NCI-H446 (cell line): ENCODE measurements around the gene PPP4R3A.
"Not testable (repeated sequence)": the region's sequence is repeated elsewhere in the genome, so short reads cannot be mapped to it uniquely, and the experiment has no call there.

Source experiments
- DNase-seq, 2 experiments: peaks; one replicate each; lab custom pipeline; 2025; lab: John Stamatoyannopoulos, UW

The PPP4R3A gene

DNA sequence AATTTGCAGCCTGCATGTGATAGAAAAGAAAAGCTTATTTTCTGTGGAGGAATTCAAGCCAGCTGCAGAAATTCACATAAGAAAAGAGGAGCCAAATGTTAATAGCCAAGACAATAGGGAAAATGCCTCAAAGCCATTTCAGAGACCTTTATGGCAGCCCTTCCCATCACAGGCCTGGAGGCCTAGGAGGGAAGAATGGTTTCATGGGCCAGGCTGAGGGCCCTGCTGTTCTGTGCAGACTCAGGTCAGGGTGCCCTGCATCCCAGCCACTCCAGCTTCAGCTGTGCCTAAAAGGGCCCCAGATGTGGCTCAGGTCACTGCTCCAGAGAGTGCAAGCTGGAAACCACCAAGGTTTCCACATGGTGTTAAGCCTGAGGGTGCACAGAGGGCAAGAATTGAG, 71.3 kb downstream of the PPP4R3A start:
- no peak for DNase-seq

- DNase-seq = not testable (repeated sequence)
Observed at GRCh38 chr14:91436266-91436665, 73.8 kb downstream of the PPP4R3A start.

DNA sequence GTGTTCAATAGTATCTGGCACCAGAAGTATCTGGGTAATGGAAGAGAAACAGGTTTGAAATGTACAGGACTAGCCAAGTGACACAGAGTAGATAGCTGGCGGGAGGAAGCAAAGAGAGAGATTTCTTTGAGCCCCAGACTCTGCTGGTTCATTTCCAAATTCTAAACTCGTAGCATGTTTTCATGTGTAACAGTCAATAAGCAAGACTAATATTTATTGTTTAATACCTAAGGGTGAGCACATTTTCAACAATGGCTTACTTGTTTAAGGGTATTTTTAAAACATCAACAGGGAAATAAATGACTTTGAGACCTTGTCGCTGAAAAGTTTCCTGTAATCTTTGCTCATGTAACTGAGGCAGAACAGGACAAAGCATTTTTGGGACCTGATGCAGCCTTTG, 80.7 kb downstream of the PPP4R3A start:
- DNase-seq = peak in 1 of 2 experiments; percentile 13

DNA sequence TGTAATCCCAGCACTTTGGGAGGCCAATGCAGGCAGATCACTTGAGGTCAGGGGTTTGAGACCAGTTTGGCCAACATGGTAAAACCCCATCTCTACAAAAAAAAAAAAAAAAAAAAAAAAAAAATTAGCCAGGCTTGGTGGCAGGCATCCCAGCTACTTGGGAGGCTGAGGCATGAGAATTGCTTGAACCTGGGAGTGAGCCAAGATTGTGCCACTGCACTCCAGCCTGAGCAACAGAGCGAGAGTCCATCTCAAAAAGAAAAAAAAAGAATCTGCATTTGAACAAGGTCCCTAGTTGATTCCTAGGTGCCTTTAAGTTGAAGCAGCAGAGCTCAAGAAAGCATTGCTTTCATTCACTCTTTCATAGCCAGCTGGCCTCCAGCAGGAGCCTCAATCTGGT, 81.2 kb downstream of the PPP4R3A start:
- peak; percentile 25 to 55 for DNase-seq

GRCh38 chr14:91425531-91425944, 84.6 kb downstream of the PPP4R3A start:
- not testable (repeated sequence) for DNase-seq

- DNase-seq = no peak
Observed at GRCh38 chr14:91424813-91425530, 85.1 kb downstream of the PPP4R3A start.

GRCh38 chr14:91420686-91421085, 89.4 kb downstream of the PPP4R3A start:
- no peak for DNase-seq

DNA sequence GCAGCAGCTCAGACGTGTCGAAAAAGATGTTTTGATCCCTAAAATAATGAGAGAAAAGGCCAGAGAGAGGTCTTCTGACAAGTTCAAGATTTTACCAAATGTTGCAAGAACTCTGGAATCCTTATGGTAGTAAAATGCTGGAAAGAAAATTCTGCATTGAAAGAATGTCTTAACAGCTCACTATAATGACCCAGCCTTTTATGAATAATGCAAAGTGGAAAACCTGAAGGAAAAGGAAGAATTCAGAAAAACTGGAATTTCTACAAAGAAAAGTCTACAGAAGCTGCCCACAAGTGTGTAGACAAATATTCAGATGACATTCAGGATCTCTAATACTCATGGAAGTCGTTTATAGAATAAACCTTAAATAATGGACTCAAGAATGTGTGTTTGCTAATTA, 90.7 kb downstream of the PPP4R3A start:
- DNase-seq = no peak

GRCh38 chr14:91419044-91419397, 91.1 kb downstream of the PPP4R3A start:
- DNase-seq = no peak

DNA sequence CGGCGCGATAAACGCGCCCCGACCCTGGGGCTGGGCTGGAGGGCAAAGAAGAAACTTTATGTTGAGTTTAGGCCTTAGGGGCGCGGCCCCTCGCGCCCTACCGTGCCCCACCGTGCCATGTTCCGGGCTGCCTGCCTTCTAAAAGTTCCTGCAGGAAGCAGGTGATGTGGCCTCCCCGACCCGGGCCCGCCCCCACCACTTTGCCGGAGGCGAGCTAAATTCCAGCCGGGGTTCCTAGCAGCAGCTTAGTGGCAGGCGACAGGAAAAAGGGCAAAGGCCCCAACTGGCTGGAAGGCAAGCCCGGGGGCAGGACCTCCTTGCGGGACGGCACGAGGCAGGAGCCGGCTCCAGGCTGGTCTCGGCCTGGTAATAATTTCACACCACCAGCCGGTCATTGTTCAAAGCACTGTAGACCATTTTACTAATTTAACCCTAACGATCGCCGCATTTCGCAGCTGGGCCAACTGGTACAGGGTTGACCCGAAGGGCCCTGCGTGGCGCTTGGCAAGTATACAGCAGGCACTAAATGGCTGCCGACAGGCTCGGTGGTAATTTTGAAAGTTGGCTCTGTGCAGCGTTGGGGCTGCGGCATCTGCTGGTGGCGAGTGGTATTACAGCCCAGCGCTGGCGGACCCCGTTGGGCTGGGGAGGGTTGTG, 91.6 kb downstream of the PPP4R3A start:
- DNase-seq = peak; percentile 56 to 78

GRCh38 chr14:91417983-91418386, 92.1 kb downstream of the PPP4R3A start:
- DNase-seq = peak; percentile 24 to 83

- DNase-seq = peak; percentile 20 to 83
Observed at GRCh38 chr14:91417120-91417982, 92.8 kb downstream of the PPP4R3A start, which contains the start of gene CCDC88C. CCDC88C (minus strand) TSS chr14:91417820; CDS start chr14:91417690, 130 bp downstream.

- DNase-seq = no peak
Observed at GRCh38 chr14:91416744-91417119, 93.4 kb downstream of the PPP4R3A start.

GRCh38 chr14:91415794-91416743, 94.0 kb downstream of the PPP4R3A start:
- DNase-seq = peak in 1 of 2 experiments; percentile 11

- no peak for DNase-seq
Observed at GRCh38 chr14:91414475-91414833, 95.7 kb downstream of the PPP4R3A start.

DNA sequence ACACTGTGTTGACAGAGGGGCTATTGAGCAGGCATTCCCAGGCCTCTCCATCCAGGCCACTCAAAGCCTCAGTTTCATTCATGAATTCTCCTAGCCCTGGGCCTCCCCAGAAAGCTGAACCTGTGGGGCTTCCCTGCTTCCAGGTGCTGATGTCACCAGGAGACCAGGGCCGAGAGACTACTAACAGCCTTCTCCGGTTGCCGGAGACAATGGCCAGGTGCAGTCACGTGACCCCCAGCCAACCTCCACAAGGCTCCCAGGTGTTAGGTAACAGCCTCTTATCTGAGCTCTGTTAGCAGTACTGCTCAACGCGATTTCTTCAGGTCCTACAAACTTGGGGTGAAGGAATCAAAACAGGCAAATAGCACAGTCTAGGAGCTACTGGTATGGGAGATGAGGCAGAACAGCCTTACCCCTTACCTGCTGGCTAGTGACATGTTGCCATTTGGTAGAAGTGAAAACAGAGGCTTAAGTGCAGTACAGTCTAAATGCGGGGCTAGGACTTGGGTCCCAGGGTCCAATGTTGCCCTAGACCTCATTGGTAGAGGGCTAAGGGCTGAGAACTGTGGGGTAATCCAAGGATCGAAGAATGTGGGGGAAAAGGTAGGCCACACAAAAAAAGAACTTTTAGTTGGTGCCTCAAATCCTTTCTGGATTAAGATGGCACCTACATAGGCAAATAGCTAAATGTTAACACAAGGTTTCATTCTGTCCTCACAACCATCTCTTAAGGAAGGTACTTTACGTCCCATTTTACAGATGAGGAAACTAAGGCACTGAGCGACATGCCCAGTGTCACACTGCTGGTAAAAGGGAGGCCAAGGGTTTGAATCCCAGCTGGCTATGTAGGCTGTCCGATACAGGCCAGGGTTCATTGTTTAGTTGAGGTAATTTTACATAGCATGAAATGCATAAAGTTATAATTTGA, 96.3 kb downstream of the PPP4R3A start:
- DNase-seq = no peak

DNA sequence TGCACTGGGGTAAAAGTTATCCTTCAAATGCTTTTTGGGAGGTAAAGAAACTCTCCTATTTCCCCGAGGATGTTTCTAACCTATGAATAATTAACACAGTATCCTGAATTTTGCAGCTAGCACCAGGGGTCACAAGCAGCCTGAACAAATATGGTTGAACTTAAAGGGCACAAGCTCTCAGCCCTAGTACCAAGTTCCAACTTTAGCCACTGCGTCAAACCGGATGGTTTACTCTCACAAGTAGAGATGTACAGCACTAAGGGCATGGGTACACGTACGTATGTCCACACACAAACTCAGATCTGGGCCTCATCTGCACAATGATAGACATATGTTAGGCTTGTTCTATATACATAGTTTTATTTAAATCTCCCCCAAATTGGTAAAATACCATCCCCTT, 97.2 kb downstream of the PPP4R3A start:
- DNase-seq = no peak

DNA sequence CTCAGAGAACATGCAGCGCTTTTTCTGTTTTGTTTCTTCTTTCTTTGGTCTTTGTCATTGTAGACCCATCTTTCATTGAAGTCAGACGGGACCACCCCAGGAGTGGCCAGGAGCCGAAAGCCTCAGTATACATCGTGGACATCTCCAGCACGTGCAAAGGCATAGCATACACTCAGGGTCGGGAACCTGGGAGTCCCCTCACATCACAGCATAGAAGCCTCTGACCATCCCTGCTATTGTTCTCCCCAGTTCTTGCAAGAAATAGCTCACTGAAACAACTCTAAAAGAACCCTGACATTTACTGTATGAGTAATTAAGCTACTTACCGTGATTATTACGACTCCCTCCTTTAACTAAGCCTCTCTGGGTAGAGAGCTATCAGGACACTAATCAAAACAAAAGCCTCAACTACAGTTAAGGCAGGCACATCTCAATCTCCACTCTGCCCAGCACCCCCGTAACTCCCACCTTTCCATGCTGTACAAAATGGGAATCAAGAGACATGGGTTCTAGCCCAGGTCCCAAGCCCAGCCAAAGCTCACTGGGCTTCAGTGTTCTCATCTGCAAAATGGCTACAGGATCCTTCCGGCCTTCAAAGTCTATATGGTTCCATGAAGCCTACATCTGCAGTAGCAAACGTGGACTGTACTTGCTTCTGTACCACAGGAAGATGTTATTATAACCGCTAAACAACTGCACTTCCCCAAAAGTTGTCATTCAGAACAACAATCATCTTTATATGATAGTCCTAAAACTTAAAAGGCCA, 99.2 kb downstream of the PPP4R3A start:
- DNase-seq = no peak

DNA sequence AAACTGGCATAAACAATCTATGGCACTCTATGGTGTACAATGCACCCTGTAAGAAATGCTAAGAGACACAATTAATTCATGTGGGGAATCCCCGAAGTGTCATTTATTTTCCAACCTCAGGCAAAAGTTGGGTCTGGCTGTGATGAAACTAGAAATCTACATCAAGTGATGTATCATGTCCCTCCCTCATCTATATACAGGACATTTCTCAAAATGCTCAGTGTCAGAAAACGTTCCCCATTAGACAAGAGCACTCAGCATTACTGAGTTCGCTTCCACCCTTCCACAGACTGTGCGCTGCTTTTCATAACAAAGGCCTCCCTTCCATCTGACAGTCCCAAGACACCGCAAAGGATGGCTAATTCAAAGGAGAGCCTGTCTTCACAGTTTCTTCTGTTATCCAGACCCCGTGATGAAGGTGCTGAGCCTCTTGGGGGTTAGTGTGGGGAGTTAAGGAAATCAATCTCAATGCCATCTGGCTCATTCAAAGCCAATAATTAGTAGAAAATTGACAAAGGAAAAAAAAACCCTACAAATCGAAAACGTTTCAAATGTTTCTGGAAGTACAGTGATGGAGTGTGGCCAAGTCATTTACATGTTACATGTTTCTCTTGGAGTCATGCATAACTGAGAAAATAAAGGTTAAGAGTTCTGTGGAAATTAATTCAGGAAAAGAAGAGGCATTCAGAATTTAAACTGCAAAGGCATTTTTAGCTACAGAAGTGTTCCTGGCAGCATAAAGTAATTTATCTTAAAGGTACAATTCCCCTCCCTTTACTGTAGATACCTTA, 100.0 kb downstream of the PPP4R3A start:
- no peak for DNase-seq
